ENCODE data around the gene ATG9B. TPM values are rescaled to one million over a fixed set of nuclear protein-coding genes. Genes with fewer than 3 reads are reported as not detected.

Gene ATG9B
- total RNA-seq, 1 donor from 2014 or later: under 0.01 TPM

DNA sequence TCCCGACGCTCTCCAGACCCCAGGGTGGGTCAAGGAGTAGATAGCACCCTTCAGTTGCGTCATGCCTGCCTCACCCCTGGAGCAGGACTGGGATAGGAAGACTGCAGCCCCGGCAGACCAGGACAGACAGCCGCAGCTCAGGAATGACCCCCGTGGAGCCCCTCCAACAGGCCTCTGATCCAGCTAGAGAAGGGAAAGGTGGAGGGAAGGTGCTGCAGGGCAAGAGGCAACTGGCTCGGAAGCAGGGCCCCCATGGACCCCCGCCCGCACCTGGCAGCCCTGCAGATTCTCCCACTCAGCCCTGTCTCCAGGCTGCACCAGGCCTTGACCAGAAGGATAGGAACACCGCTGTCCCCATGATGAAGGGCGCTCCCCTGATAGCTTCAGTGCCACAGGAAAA is 53.9 kb downstream of the ATG9B start:
- FAIRE-seq: no peak
- Histone ChIP-seq H3K36me3 (ENCODE audit: control insufficient read depth, insufficient read depth, low read length) (no peaks in the 10 kb centered on the region), H3K4me3 (ENCODE audit: low read depth, low read length) (no peak overlapping the region), H3K27me3 (ENCODE audit: control insufficient read depth, insufficient read depth, low read length) (peaks cover 17% of the 10 kb centered on the region)
- TF ChIP-seq, protein P1, sequence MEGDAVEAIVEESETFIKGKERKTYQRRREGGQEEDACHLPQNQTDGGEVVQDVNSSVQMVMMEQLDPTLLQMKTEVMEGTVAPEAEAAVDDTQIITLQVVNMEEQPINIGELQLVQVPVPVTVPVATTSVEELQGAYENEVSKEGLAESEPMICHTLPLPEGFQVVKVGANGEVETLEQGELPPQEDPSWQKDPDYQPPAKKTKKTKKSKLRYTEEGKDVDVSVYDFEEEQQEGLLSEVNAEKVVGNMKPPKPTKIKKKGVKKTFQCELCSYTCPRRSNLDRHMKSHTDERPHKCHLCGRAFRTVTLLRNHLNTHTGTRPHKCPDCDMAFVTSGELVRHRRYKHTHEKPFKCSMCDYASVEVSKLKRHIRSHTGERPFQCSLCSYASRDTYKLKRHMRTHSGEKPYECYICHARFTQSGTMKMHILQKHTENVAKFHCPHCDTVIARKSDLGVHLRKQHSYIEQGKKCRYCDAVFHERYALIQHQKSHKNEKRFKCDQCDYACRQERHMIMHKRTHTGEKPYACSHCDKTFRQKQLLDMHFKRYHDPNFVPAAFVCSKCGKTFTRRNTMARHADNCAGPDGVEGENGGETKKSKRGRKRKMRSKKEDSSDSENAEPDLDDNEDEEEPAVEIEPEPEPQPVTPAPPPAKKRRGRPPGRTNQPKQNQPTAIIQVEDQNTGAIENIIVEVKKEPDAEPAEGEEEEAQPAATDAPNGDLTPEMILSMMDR (IDR thresholded peaks at IDR 0.05; ENCODE audit: insufficient read depth, low read length, severe bottlenecking): no peak
- no peak for DNase-seq (ENCODE audit: low read depth)

DNA sequence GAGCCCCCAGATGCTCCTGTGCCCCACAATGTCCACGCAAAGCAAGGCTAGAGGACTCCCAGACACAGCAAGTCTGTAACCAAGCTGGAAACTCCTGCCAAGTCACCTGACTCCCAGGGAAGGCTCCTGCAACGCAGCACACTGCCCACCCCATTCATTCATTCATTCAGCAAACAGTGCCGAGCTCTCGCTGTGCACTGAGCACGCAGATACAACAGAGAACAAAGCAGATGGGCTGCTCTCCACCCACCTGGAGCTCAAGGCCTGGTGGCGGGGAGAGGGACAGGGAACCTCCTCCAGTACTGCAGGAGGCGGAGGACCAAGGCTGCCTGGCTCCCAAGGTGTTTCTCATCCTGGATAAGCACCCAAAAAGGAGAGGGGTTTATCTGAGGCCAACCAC is 54.8 kb downstream of the ATG9B start:
- DNase-seq (ENCODE audit: low read depth): no peak
- TF ChIP-seq, protein P1 (IDR thresholded peaks at IDR 0.05; ENCODE audit: insufficient read depth, low read length, severe bottlenecking): no peak
- Histone ChIP-seq H3K36me3 (ENCODE audit: control insufficient read depth, insufficient read depth, low read length) (no peaks in the 10 kb centered on the region), H3K27me3 (ENCODE audit: control insufficient read depth, insufficient read depth, low read length) (peaks cover 21% of the 10 kb centered on the region), H3K4me3 (ENCODE audit: low read depth, low read length) (no peak overlapping the region)
- FAIRE-seq: no peak

DNA sequence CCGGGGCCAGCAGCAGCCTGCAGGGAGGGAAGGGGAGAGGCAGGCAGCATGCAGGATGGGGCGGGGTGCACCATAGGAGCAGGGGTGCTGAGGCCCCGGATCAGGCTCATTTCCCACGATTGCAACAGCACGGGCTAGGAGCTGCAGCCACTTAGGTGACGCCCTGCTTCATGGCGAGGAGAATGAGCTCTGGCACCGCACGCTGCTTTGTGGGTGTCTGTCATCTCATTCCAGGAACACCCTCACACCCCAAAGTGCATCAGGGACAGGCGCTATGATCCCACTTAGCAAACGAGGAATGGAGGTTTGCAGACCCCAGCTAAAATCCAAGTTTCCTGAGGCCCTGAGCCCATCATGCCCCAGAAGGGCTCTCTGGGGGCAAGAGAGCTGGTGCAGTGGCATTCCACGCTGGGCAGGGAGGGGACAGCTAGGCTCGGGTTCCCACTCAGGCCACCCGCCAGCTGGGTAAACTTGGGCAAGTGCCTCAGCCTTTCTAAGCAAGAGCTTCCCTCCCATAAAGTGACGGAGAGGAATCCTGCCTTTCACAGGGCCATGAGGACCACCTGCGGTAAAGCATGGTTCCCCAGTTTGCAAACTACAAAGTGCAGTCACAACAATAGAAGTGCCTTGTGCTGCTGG is 55.4 kb downstream of the ATG9B start:
- no peak for FAIRE-seq
- TF ChIP-seq, protein P1 (IDR thresholded peaks at IDR 0.05; ENCODE audit: insufficient read depth, low read length, severe bottlenecking): no peak

DNA sequence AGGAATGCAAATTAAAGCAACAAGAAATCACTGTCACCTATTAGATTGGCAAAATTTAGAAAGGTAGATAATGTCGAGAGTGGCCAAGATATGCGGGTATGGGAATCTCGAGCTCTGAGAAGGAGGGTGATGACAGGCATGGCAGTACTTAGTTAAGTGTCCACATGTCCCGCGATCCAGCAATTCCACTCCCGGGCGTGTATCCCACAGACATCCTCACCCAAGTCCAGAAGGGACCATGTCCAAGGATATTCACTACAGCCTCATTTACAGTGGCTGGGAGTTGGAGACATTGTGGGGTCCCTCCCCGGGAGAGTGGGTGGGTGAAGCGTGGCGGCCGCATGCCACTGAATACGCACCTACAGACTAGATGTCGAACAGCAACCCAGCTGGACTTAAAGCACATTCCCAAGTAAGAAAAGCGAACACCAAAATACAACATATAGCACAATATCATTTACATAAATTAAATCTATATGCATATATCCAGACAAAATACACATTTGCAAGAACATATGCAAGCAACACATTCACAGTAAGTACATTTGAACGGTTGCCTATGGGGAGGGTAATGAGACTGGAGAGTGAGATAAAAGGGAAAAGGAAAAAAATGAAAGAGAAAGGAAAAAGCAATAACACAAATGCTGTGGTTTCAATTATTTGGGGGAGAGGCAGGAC is 56.1 kb downstream of the ATG9B start:
- no peak overlapping the region for H3K4me3 ChIP-seq (ENCODE audit: low read depth, low read length)
- H3K27me3 ChIP-seq (ENCODE audit: control insufficient read depth, insufficient read depth, low read length): peaks cover 21% of the 10 kb centered on the region
- no peak for FAIRE-seq
- no peaks in the 10 kb centered on the region for H3K36me3 ChIP-seq (ENCODE audit: control insufficient read depth, insufficient read depth, low read length)
- DNase-seq (ENCODE audit: low read depth): no peak
- TF ChIP-seq, protein P1 (IDR thresholded peaks at IDR 0.05; ENCODE audit: insufficient read depth, low read length, severe bottlenecking): no peak

More for the DNA sequence above, 55.4 kb downstream of the ATG9B start:
- Histone ChIP-seq H3K36me3 (ENCODE audit: control insufficient read depth, insufficient read depth, low read length) (no peaks in the 10 kb centered on the region), H3K27me3 (ENCODE audit: control insufficient read depth, insufficient read depth, low read length) (peaks cover 21% of the 10 kb centered on the region), H3K4me3 (ENCODE audit: low read depth, low read length) (no peak overlapping the region)
- DNase-seq (ENCODE audit: low read depth): no peak

DNA sequence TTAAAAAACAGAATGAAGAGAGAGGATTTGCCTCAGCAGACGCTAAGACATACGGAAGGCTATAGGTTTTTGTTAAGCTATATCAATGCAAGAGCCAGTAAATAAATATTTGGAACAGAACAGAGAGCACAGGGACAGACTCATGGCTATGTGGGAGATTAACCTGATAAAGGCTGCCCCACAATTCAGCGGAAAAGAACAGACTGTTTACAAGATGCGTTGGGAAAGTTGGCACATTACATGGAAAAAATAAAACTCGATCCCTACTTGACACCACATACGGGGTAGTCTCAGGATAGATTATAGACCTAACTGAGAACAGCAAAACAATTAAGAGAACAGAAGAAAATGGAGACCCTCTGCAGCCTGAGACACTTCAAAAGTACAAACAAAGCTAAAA is 56.9 kb downstream of the ATG9B start:
- H3K36me3 ChIP-seq (ENCODE audit: control insufficient read depth, insufficient read depth, low read length): no peaks in the 10 kb centered on the region
- H3K4me3 ChIP-seq (ENCODE audit: low read depth, low read length): no peak overlapping the region
- TF ChIP-seq, protein P1 (IDR thresholded peaks at IDR 0.05; ENCODE audit: insufficient read depth, low read length, severe bottlenecking): no peak
- FAIRE-seq (no peak), DNase-seq (ENCODE audit: low read depth) (no peak)
- H3K27me3 ChIP-seq (ENCODE audit: control insufficient read depth, insufficient read depth, low read length): peaks cover 21% of the 10 kb centered on the region

Data from bronchial epithelial cell (primary cell).